Hepatocyte (in vitro differentiated cells): Measurements from ENCODE around the gene GRB14.

Experiments
- CTCF ChIP-seq: fragments of 200-600 bp; sonication (generic); IDR thresholded peaks from 2 replicates; pipeline ENCODE4 v1.5.1; 2016; ENCODE audit warnings: antibody characterized with exemption, mild to moderate bottlenecking; ENCODE audit not compliant: poor library complexity
- EZH2 ChIP-seq: fragments of 200-600 bp; sonication (generic); IDR thresholded peaks from 2 replicates; pipeline ENCODE4 v1.6.1; 2016; ENCODE audit warnings: antibody characterized with exemption, mild to moderate bottlenecking, borderline replicate concordance

GRCh38 chr2:164447660-164448059 lies 173.6 kb downstream of the GRB14 start:
- TF ChIP-seq CTCF (no peak), EZH2 (no peak)
